HEK293T (cell line): ENCODE data around the gene FLT3.

Experiments
- FOXM1 ChIP-seq: fragments of 450-650 bp; IDR thresholded peaks from 2 replicates; pipeline ENCODE4 v1.6.1; 2017; ENCODE audit warnings: mild to moderate bottlenecking, borderline replicate concordance
- HDGF ChIP-seq: fragments of 450-650 bp; IDR thresholded peaks from 2 replicates; pipeline ENCODE4 v1.6.1; 2017; ENCODE audit warnings: antibody characterized with exemption, borderline replicate concordance
- SP1 ChIP-seq: fragments of 450-650 bp; IDR thresholded peaks from 2 replicates; pipeline ENCODE4 v1.6.1; 2017
- SUZ12 ChIP-seq: fragments of 450-650 bp; IDR thresholded peaks from 2 replicates; pipeline ENCODE4 v1.6.1; 2016; ENCODE audit warnings: mild to moderate bottlenecking
- ZNF384 ChIP-seq: fragments of 450-650 bp; IDR thresholded peaks from 2 replicates; pipeline ENCODE4 v1.6.1; 2016

DNA sequence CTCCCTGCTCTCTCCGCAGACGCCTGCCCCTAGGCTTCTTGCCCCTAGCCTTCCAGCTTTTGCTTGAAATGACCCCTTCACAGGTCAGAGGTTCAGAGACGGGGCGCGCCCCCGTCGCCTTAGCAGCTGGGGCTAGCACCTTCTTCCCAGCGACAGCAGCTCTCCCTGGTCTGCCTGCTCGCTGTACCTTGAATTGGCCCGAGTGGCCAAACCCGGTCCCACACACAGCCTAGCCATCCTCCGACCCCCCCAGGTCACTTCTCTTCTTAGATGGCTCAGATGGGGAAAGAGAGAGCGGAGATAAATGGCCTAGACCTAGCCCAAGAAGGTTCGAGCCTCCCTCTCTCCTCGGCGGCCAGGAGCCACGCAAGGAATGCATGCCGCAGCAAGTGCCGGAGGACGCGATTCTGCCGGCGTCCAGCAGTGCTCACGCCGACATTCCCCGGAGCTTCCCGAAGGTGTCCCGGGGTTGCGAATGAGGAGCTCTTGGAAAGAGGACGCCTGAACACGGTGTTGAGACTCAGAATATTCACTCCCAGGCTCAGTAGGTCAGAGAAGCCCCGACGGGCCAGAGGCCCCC lies 132.6 kb downstream of the FLT3 start:
- TF ChIP-seq FOXM1, result no peak
- TF ChIP-seq HDGF, result no peak
- no peak for TF ChIP-seq SUZ12
- TF ChIP-seq SP1, result no peak
- no peak for TF ChIP-seq ZNF384
